Measurements from ENCODE around the gene VGLL4. TPM values are rescaled to one million over a fixed set of nuclear protein-coding genes. Genes with fewer than 3 reads are reported as not detected.

The VGLL4 gene
- polyA plus RNA-seq, 1 donor from 2014 or later = 113 TPM

DNA sequence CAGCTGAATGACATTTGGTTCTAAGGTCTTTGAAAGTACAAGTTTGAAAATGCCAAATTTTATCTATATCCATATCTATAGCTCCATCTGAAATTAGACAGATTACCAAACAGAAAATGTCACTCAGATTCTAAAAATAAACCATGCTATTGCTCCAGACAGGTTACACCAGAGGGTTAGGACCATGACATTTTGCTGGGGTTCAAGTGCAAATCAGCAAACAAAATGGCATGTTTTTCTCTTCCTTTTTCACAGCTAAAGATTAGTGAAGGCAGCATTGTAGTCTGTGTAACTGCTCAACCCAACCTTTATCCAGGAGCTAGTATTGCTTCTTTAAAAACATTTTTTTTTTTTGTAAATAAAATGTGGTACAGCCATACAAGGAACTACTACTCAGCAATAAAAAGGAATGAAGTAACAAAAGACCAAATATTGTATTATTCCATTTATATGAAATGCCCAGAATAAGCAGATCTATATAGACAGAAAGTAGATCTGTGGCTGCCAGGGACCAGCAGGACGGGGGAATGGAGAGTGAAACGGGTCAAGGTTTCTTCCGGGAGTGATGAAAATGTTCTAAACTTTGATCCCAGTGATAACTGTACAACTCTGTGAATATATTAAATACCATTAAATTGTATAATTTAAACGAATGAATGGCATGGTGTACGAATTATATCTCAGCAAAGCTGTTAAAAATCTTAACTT lies 18.2 kb downstream of the VGLL4 start:
- TF ChIP-seq RAD21 (conservative IDR thresholded peaks at IDR 0.05) = no peak
- TF ChIP-seq, protein P1, sequence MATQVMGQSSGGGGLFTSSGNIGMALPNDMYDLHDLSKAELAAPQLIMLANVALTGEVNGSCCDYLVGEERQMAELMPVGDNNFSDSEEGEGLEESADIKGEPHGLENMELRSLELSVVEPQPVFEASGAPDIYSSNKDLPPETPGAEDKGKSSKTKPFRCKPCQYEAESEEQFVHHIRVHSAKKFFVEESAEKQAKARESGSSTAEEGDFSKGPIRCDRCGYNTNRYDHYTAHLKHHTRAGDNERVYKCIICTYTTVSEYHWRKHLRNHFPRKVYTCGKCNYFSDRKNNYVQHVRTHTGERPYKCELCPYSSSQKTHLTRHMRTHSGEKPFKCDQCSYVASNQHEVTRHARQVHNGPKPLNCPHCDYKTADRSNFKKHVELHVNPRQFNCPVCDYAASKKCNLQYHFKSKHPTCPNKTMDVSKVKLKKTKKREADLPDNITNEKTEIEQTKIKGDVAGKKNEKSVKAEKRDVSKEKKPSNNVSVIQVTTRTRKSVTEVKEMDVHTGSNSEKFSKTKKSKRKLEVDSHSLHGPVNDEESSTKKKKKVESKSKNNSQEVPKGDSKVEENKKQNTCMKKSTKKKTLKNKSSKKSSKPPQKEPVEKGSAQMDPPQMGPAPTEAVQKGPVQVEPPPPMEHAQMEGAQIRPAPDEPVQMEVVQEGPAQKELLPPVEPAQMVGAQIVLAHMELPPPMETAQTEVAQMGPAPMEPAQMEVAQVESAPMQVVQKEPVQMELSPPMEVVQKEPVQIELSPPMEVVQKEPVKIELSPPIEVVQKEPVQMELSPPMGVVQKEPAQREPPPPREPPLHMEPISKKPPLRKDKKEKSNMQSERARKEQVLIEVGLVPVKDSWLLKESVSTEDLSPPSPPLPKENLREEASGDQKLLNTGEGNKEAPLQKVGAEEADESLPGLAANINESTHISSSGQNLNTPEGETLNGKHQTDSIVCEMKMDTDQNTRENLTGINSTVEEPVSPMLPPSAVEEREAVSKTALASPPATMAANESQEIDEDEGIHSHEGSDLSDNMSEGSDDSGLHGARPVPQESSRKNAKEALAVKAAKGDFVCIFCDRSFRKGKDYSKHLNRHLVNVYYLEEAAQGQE (IDR thresholded peaks at IDR 0.05; ENCODE audit: borderline replicate concordance) = no peak
- TF ChIP-seq EZH2 (IDR thresholded peaks at IDR 0.05; ENCODE audit: borderline replicate concordance, insufficient read depth, low read length, poor library complexity, severe bottlenecking) = no peak
- no peak for TF ChIP-seq MXI1 (conservative IDR thresholded peaks at IDR 0.05; ENCODE audit: poor library complexity, severe bottlenecking)
- TF ChIP-seq TAF1 (IDR thresholded peaks at IDR 0.05; ENCODE audit: low read depth) = no peak
- TF ChIP-seq EP300 (conservative IDR thresholded peaks at IDR 0.05; ENCODE audit: poor library complexity, severe bottlenecking) = no peak
- TF ChIP-seq POLR2AphosphoS5 (IDR thresholded peaks at IDR 0.05) = no peak
- TF ChIP-seq, protein P2, sequence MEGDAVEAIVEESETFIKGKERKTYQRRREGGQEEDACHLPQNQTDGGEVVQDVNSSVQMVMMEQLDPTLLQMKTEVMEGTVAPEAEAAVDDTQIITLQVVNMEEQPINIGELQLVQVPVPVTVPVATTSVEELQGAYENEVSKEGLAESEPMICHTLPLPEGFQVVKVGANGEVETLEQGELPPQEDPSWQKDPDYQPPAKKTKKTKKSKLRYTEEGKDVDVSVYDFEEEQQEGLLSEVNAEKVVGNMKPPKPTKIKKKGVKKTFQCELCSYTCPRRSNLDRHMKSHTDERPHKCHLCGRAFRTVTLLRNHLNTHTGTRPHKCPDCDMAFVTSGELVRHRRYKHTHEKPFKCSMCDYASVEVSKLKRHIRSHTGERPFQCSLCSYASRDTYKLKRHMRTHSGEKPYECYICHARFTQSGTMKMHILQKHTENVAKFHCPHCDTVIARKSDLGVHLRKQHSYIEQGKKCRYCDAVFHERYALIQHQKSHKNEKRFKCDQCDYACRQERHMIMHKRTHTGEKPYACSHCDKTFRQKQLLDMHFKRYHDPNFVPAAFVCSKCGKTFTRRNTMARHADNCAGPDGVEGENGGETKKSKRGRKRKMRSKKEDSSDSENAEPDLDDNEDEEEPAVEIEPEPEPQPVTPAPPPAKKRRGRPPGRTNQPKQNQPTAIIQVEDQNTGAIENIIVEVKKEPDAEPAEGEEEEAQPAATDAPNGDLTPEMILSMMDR (IDR thresholded peaks at IDR 0.05; ENCODE audit: poor library complexity, severe bottlenecking) = no peak
- TF ChIP-seq SMC3 (conservative IDR thresholded peaks at IDR 0.05; ENCODE audit: poor library complexity) = no peak
- Histone ChIP-seq H3K4me2 (ENCODE audit: low read length) (no peak overlapping the region), H4K20me1 (ENCODE audit: insufficient read depth) (no peaks in the 10 kb centered on the region), H3K4me3 (ENCODE audit: low read length) (no peak overlapping the region), H3K27ac (ENCODE audit: low read length) (no peak overlapping the region), H3K27me3 (ENCODE audit: insufficient read depth, low read depth, low read length) (no peaks in the 10 kb centered on the region), H3K79me2 (replicated peaks; ENCODE audit: insufficient read depth, low read length) (peaks cover 96% of the 10 kb centered on the region), H3K9me2 (ENCODE audit: insufficient read depth, low read length) (no peaks in the 10 kb centered on the region), H3F3A (ENCODE audit: insufficient read depth, low read length, poor library complexity, severe bottlenecking) (no peaks in the 10 kb centered on the region), H3K36me3 (ENCODE audit: insufficient read depth, low read length) (no peaks in the 10 kb centered on the region), H2AFZ (ENCODE audit: low read depth, low read length) (no peak overlapping the region), H3K9ac (ENCODE audit: low read length) (no peak overlapping the region), H3K9me3 (ENCODE audit: low read length) (no peaks in the 10 kb centered on the region)

DNA sequence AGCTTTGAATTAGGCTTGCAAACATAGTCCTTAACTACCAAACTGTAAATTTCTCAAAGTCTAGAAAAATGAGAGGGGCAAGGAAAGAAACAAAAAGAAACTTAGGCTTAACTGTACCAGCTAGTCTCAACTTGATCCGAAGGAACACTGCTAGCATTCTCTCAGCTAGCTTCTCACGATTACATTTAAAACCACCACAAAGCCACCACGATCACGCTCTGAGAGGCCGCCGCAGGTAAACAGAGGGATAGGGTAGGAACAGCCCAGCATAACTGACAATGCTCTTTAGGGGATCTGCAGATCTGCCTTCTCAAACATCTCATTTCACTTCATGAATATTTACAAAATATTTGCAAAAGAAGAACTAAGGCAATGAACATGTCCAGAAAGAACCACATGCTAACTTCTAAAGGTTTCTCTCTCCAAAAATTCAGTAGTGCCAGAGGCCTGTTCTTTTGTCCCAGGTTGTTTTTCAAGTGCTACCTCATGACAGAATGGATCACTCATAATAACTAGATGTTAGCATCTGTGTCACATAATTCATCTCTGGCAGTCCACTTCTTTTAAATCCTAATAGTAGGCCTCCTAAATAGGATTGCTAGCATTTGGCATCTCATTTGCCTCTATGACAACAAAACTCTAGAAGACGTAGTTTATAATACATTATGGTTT lies 18.9 kb downstream of the VGLL4 start:
- Histone ChIP-seq H3K4me3 (ENCODE audit: low read length) (no peak overlapping the region), H3K36me3 (ENCODE audit: insufficient read depth, low read length) (no peaks in the 10 kb centered on the region), H3K4me2 (ENCODE audit: low read length) (no peak overlapping the region), H4K20me1 (ENCODE audit: insufficient read depth) (no peaks in the 10 kb centered on the region), H3F3A (ENCODE audit: insufficient read depth, low read length, poor library complexity, severe bottlenecking) (no peaks in the 10 kb centered on the region), H3K79me2 (replicated peaks; ENCODE audit: insufficient read depth, low read length) (peaks cover 95% of the 10 kb centered on the region), H3K27me3 (ENCODE audit: insufficient read depth, low read depth, low read length) (no peaks in the 10 kb centered on the region), H3K9ac (ENCODE audit: low read length) (no peak overlapping the region), H3K9me2 (ENCODE audit: insufficient read depth, low read length) (no peaks in the 10 kb centered on the region), H3K9me3 (ENCODE audit: low read length) (no peaks in the 10 kb centered on the region), H2AFZ (ENCODE audit: low read depth, low read length) (no peak overlapping the region), H3K27ac (ENCODE audit: low read length) (no peak overlapping the region)
- TF ChIP-seq, protein P2 (IDR thresholded peaks at IDR 0.05; ENCODE audit: poor library complexity, severe bottlenecking) = no peak
- TF ChIP-seq MXI1 (conservative IDR thresholded peaks at IDR 0.05; ENCODE audit: poor library complexity, severe bottlenecking) (no peak), EZH2 (IDR thresholded peaks at IDR 0.05; ENCODE audit: borderline replicate concordance, insufficient read depth, low read length, poor library complexity, severe bottlenecking) (no peak), POLR2AphosphoS5 (IDR thresholded peaks at IDR 0.05) (no peak), TAF1 (IDR thresholded peaks at IDR 0.05; ENCODE audit: low read depth) (no peak), EP300 (conservative IDR thresholded peaks at IDR 0.05; ENCODE audit: poor library complexity, severe bottlenecking) (no peak), SMC3 (conservative IDR thresholded peaks at IDR 0.05; ENCODE audit: poor library complexity) (no peak), RAD21 (conservative IDR thresholded peaks at IDR 0.05) (no peak)
- TF ChIP-seq, protein P1 (IDR thresholded peaks at IDR 0.05; ENCODE audit: borderline replicate concordance) = no peak
